ENCODE data around the gene SPOCK1.

DNA sequence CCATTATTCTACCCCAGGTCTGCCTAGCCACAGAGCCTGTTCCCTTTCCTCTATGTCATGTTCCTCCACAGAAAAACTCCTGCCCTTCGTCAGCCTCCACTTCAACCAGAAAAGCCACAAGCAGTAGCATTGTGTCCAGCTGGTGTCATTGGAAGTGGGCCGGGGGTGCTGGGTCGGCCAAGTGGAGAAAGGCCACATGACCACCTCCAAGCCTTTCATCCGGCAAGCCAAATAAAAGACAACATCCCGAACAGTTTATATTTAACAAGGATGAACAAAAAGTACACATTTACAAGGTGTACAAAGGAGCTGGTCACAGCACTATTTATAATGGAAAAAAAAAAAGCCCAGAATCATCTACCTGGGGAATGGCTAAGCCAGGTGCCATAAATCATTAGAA lies 16.1 kb upstream of the SPOCK1 start:
- TF ChIP-seq EZH2 (IDR thresholded peaks at IDR 0.05) (no peak), POLR2AphosphoS5 (IDR thresholded peaks at IDR 0.05; ENCODE audit: borderline replicate concordance, low read depth, low read length) (no peak), FOXP2 (optimal IDR thresholded peaks at IDR 0.05; ENCODE audit: control extremely low read depth, extremely low read length, insufficient read depth) (no peak)

Measured in SK-N-MC (cell line).